HL-60 (cell line): Measurements from ENCODE around the gene LIFR.

Experiments
- DNase-seq, 2 experiments: peaks; one replicate each; pipeline ENCODE4 v3.0.0-alpha.2; 2010 to 2020; ENCODE audit warnings: low read depth in 1 of 2, low spot score in 1 of 2
- H3K27ac ChIP-seq: fragments of 250-450 bp; sonication (Bioruptor Pico); replicated peaks from 2 replicates; pipeline ENCODE4 v1.5.1; 2020; ENCODE audit warnings: mild to moderate bottlenecking, moderate library complexity
- H3K27me3 ChIP-seq: fragments of 250-450 bp; sonication (Bioruptor Pico); 2 replicates; pipeline ENCODE4 v1.5.1; 2021; ENCODE audit warnings: mild to moderate bottlenecking, moderate library complexity; ENCODE audit not compliant: insufficient read depth, poor library complexity, severe bottlenecking
- H3K4me3 ChIP-seq: replicated peaks from 2 replicates; pipeline ENCODE4 v1.5.1; 2011; ENCODE audit warnings: mild to moderate bottlenecking, control low read depth, low read length; ENCODE audit not compliant: insufficient read depth
- GABPA ChIP-seq: IDR thresholded peaks from 2 replicates; pipeline ENCODE4 v1.6.1; 2012; ENCODE audit warnings: low read depth
- POLR2AphosphoS5 ChIP-seq: IDR thresholded peaks from 2 replicates; pipeline ENCODE4 v1.6.1; 2012; ENCODE audit warnings: low read depth
- SPI1 ChIP-seq: IDR thresholded peaks from 2 replicates; pipeline ENCODE4 v1.6.1; 2012; ENCODE audit warnings: low read depth, mild to moderate bottlenecking, borderline replicate concordance
- TF ChIP-seq, protein P1 (sequence below): IDR thresholded peaks from one replicate; pipeline ENCODE4 v1.5.1; 2011; ENCODE audit warnings: low read length, control low read depth, inconsistent platforms; ENCODE audit not compliant: insufficient read depth
- TF ChIP-seq, protein P2 (sequence below): IDR thresholded peaks from 2 replicates; pipeline ENCODE4 v1.6.1; 2012; ENCODE audit warnings: low read depth; ENCODE audit not compliant: insufficient replicate concordance

Gene LIFR

DNA sequence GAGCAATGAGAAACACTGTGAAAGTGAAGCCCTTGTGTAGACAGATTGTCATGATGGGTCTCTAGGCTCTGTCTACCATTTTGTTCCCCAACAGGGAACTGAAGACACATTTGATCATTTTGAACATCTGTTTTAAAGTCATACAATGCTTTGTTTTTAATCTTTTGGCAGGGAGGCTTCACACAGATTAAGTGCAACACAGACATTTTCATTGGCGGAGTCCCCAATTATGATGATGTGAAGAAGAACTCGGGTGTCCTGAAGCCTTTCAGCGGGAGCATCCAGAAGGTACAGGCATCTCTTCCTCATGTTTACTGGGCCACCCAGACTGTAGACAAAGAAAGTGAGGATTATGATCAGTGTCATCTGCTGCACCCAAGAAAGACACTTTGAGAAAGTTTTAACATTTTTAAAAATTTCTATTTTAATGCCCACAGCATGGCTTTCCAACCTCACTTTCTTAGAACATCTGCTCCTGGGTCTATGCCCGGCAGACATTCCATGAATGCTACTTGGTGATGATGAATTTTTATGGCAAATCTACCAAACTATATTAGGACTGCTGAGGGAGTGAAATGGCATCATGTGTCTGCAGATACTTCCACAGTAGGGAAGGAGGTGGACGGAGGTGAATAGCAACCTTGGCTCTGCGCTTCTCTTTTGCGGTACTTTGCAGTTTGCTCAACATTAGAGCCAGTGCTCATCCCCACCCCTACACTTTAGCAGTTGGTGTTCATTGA is 121.3 kb downstream of the LIFR start:
- H3K4me3 ChIP-seq, result no peak overlapping the region
- H3K27me3 ChIP-seq, result no peaks in the 10 kb centered on the region
- no peak overlapping the region for H3K27ac ChIP-seq
- TF ChIP-seq POLR2AphosphoS5 (no peak), GABPA (no peak)
- TF ChIP-seq, protein P1, sequence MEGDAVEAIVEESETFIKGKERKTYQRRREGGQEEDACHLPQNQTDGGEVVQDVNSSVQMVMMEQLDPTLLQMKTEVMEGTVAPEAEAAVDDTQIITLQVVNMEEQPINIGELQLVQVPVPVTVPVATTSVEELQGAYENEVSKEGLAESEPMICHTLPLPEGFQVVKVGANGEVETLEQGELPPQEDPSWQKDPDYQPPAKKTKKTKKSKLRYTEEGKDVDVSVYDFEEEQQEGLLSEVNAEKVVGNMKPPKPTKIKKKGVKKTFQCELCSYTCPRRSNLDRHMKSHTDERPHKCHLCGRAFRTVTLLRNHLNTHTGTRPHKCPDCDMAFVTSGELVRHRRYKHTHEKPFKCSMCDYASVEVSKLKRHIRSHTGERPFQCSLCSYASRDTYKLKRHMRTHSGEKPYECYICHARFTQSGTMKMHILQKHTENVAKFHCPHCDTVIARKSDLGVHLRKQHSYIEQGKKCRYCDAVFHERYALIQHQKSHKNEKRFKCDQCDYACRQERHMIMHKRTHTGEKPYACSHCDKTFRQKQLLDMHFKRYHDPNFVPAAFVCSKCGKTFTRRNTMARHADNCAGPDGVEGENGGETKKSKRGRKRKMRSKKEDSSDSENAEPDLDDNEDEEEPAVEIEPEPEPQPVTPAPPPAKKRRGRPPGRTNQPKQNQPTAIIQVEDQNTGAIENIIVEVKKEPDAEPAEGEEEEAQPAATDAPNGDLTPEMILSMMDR, result no peak
- TF ChIP-seq, protein P2, sequence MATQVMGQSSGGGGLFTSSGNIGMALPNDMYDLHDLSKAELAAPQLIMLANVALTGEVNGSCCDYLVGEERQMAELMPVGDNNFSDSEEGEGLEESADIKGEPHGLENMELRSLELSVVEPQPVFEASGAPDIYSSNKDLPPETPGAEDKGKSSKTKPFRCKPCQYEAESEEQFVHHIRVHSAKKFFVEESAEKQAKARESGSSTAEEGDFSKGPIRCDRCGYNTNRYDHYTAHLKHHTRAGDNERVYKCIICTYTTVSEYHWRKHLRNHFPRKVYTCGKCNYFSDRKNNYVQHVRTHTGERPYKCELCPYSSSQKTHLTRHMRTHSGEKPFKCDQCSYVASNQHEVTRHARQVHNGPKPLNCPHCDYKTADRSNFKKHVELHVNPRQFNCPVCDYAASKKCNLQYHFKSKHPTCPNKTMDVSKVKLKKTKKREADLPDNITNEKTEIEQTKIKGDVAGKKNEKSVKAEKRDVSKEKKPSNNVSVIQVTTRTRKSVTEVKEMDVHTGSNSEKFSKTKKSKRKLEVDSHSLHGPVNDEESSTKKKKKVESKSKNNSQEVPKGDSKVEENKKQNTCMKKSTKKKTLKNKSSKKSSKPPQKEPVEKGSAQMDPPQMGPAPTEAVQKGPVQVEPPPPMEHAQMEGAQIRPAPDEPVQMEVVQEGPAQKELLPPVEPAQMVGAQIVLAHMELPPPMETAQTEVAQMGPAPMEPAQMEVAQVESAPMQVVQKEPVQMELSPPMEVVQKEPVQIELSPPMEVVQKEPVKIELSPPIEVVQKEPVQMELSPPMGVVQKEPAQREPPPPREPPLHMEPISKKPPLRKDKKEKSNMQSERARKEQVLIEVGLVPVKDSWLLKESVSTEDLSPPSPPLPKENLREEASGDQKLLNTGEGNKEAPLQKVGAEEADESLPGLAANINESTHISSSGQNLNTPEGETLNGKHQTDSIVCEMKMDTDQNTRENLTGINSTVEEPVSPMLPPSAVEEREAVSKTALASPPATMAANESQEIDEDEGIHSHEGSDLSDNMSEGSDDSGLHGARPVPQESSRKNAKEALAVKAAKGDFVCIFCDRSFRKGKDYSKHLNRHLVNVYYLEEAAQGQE, result no peak
- no peak for DNase-seq

DNA sequence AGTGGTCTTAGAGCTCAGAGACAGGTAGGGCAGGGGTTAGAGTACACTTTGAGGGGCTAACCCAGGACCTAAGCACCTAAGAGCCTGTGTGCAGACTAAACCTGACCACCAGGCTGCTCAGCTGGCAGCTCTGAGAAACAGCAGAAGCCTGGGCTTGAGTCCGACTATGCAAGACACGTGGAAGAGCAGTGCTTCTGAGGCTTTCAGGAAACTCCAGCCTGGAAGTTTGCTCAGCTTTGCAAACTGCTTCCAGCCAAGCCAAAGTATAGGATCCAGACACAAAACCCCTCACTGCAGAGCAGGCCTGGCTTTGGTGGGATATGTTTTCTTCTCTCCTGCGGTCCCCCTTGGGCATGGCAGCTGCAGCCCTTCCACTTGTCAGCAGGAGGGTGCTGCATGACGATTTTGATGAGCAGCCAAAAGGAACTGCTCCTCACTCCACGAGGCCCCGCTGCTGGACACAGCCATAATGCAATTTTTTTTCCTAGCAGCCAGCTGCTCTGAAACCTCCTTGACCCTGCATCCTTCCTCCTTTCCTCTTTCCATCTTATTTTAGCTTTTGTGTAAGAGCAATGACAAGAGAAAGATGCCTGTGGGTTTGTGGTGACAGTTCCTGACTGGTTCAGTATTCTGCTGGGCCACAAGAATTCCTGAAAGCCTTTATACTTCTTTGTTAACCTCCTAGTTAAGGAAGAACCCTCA is 123.1 kb downstream of the LIFR start:
- no peak for TF ChIP-seq POLR2AphosphoS5
- TF ChIP-seq, protein P2, result no peak
- no peak for TF ChIP-seq SPI1
- TF ChIP-seq GABPA, result no peak
- TF ChIP-seq, protein P1, result no peak
- Histone ChIP-seq H3K27me3 (no peaks in the 10 kb centered on the region), H3K4me3 (no peak overlapping the region), H3K27ac (no peak overlapping the region)
- no peak for DNase-seq

DNA sequence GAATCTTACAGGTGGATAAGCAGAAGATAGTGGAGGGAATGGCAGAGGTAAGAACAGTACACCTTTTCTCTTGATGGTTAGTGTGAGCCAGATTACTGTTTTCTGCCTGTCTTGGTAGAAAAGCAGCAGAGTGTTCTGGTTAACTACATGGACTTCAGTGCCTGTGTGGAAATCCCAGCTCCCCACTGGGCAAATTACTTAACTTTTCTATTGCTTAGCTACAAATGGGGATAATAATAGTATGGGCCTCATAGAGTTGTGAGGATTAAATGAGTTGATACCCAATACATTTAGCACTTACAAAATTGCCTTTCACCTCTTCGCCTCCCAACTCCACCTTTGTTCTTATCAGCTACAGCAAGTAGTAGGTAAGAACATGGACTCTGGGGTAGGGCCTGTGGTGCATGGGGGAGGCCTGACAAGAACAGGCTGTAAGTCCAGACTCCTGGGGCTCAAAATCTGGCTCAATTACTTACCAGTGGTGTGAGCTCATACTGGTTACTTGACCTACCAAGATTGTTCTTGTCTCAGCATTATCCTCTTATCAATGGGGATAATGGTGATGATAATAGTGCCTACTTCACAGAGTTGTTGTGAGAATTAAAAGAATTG is 125.1 kb downstream of the LIFR start:
- Histone ChIP-seq H3K27me3 (no peaks in the 10 kb centered on the region), H3K4me3 (no peak overlapping the region), H3K27ac (no peak overlapping the region)
- DNase-seq, result no peak
- TF ChIP-seq GABPA (no peak), SPI1 (no peak), POLR2AphosphoS5 (no peak)
- TF ChIP-seq, protein P2, result no peak
- TF ChIP-seq, protein P1, result no peak
